H9 (cell line): ENCODE results near the gene ERRFI1. TPM values are rescaled to one million over a fixed set of nuclear protein-coding genes. Genes with fewer than 3 reads are reported as not detected.
A peak's percentile ranks its signal among the peaks of the same experiment; 100 is the strongest.
"Not testable (repeated sequence)": the region's sequence is repeated elsewhere in the genome, so short reads cannot be mapped to it uniquely, and the experiment has no call there.

Experiments used
- DNase-seq: peaks from one replicate; pipeline ENCODE4 v3.0.0-alpha.2; 2017
- H2AFZ ChIP-seq: one replicate; pipeline ENCODE4 v1.6.1; 2013; ENCODE audit warnings: mild to moderate bottlenecking, low read length, control low read depth, moderate library complexity
- H2AK5ac ChIP-seq: 2 replicates; pipeline ENCODE4 v1.6.1; 2013; ENCODE audit warnings: low read length, control low read depth, mixed read lengths; ENCODE audit not compliant: insufficient read length
- H2BK120ac ChIP-seq: one replicate; pipeline ENCODE4 v1.6.1; 2013; ENCODE audit warnings: low read depth, mild to moderate bottlenecking, low read length, control low read depth, inconsistent platforms; ENCODE audit not compliant: poor library complexity, severe bottlenecking
- H2BK12ac ChIP-seq: 2 replicates; pipeline ENCODE4 v1.6.1; 2013; ENCODE audit warnings: low read length, control low read depth, mixed read lengths, low read depth; ENCODE audit not compliant: insufficient read length
- H2BK15ac ChIP-seq: 2 replicates; pipeline ENCODE4 v1.6.1; 2013; ENCODE audit warnings: low read depth, low read length, control low read depth
- H2BK20ac ChIP-seq: one replicate; pipeline ENCODE4 v1.6.1; 2013; ENCODE audit warnings: low read depth, mild to moderate bottlenecking, low read length, control low read depth, inconsistent platforms; ENCODE audit not compliant: poor library complexity, severe bottlenecking
- H2BK5ac ChIP-seq: 2 replicates; pipeline ENCODE4 v1.6.1; 2013; ENCODE audit warnings: low read length, control low read depth, mixed read lengths; ENCODE audit not compliant: insufficient read length
- H3K14ac ChIP-seq: 2 replicates; pipeline ENCODE4 v1.6.1; 2013; ENCODE audit warnings: low read length, control low read depth; ENCODE audit not compliant: insufficient read depth
- H3K18ac ChIP-seq: 2 replicates; pipeline ENCODE4 v1.6.1; 2013; ENCODE audit warnings: low read depth, mild to moderate bottlenecking, mixed read lengths, low read length, control low read depth; ENCODE audit not compliant: insufficient read length
- H3K23ac ChIP-seq: 2 replicates; pipeline ENCODE4 v1.6.1; 2013; ENCODE audit warnings: low read length, control low read depth, mixed read lengths, low read depth; ENCODE audit not compliant: insufficient read length
- H3K23me2 ChIP-seq: 2 replicates; pipeline ENCODE4 v1.6.1; 2013; ENCODE audit warnings: low read depth, mild to moderate bottlenecking, mixed read lengths, low read length, control low read depth; ENCODE audit not compliant: insufficient read length, poor library complexity, severe bottlenecking
- H3K27ac ChIP-seq: 2 replicates; pipeline ENCODE4 v1.5.1; 2013; ENCODE audit warnings: low read length, control low read depth, mixed read lengths, low read depth; ENCODE audit not compliant: insufficient read length
- H3K27me3 ChIP-seq: 2 replicates; pipeline ENCODE4 v1.6.1; 2013; ENCODE audit warnings: low read length, control low read depth, inconsistent platforms; ENCODE audit not compliant: insufficient read depth
- H3K4ac ChIP-seq: 2 replicates; pipeline ENCODE4 v1.6.1; 2013; ENCODE audit warnings: low read depth, mild to moderate bottlenecking, control low read depth, inconsistent platforms, low read length, moderate library complexity
- H3K4me1 ChIP-seq: 2 replicates; pipeline ENCODE4 v1.6.1; 2013; ENCODE audit warnings: low read length, control low read depth, inconsistent platforms; ENCODE audit not compliant: insufficient read depth
- H3K4me2 ChIP-seq: 2 replicates; pipeline ENCODE4 v1.6.1; 2013; ENCODE audit warnings: low read length, control low read depth, mixed read lengths; ENCODE audit not compliant: insufficient read length, insufficient read depth
- H3K56ac ChIP-seq: 2 replicates; pipeline ENCODE4 v1.6.1; 2013; ENCODE audit warnings: low read depth, mild to moderate bottlenecking, mixed read lengths, low read length, control low read depth; ENCODE audit not compliant: insufficient read length
- H3K79me1 ChIP-seq: 2 replicates; pipeline ENCODE4 v1.6.1; 2013; ENCODE audit warnings: low read depth, mild to moderate bottlenecking, moderate library complexity, low read length, control low read depth, inconsistent platforms; ENCODE audit not compliant: insufficient read depth, poor library complexity, severe bottlenecking
- H3K79me2 ChIP-seq: 2 replicates; pipeline ENCODE4 v1.6.1; 2013; ENCODE audit warnings: low read length, control low read depth, inconsistent platforms; ENCODE audit not compliant: insufficient read depth
- H3K9ac ChIP-seq: 2 replicates; pipeline ENCODE4 v1.6.1; 2013; ENCODE audit warnings: low read length, control low read depth, mixed read lengths; ENCODE audit not compliant: insufficient read length; ENCODE audit errors: extremely low read depth
- H3K9me3 ChIP-seq: one replicate; pipeline ENCODE4 v1.6.1; 2013; ENCODE audit warnings: low read depth, low read length, inconsistent platforms; ENCODE audit not compliant: control insufficient read depth
- H3T11ph ChIP-seq: one replicate; pipeline ENCODE4 v1.6.1; 2013; ENCODE audit warnings: mild to moderate bottlenecking, low read length, control low read depth, inconsistent platforms
- H4K20me1 ChIP-seq: one replicate; pipeline ENCODE4 v1.6.1; 2013; ENCODE audit not compliant: control insufficient read depth, insufficient read length, insufficient read depth
- H4K5ac ChIP-seq: 2 replicates; pipeline ENCODE4 v1.6.1; 2013; ENCODE audit warnings: low read depth, mild to moderate bottlenecking, mixed read lengths, low read length, control low read depth; ENCODE audit not compliant: insufficient read length
- H4K8ac ChIP-seq: replicated peaks from 2 replicates; pipeline ENCODE4 v1.6.1; 2013; ENCODE audit warnings: low read length, control low read depth, mixed read lengths, low read depth; ENCODE audit not compliant: insufficient read length
- H4K91ac ChIP-seq: 2 replicates; pipeline ENCODE4 v1.6.1; 2013; ENCODE audit warnings: low read depth, mild to moderate bottlenecking, moderate library complexity, mixed read lengths, low read length, control low read depth; ENCODE audit not compliant: insufficient read length
- H3K27ac Mint-ChIP-seq, 3 experiments: 2 replicates in 2 of 3; 3 replicates in 1 of 3; pipeline ENCODE4 v1.8.0; 2020 to 2021; ENCODE audit warnings: mixed read lengths in 3 of 3, mild to moderate bottlenecking in 1 of 3, moderate library complexity in 1 of 3
- H3K27me3 Mint-ChIP-seq: 2 replicates; pipeline ENCODE4 v1.8.0; 2021; ENCODE audit warnings: low read depth, mild to moderate bottlenecking, moderate library complexity, mixed read lengths
- H3K36me3 Mint-ChIP-seq, 3 experiments: 2 replicates in 2 of 3; 3 replicates in 1 of 3; pipeline ENCODE4 v1.8.0; 2020 to 2021; ENCODE audit warnings: low read depth in 3 of 3, mixed read lengths in 3 of 3; ENCODE audit not compliant: insufficient read depth in 1 of 3
- H3K4me1 Mint-ChIP-seq, 2 experiments: 2 replicates each; pipeline ENCODE4 v1.8.0; 2020; ENCODE audit warnings: mixed read lengths in 2 of 2
- H3K4me3 Mint-ChIP-seq, 2 experiments: 2 replicates in 1 of 2; 3 replicates in 1 of 2; pipeline ENCODE4 v1.8.0; 2020 to 2021; ENCODE audit warnings: mild to moderate bottlenecking in 2 of 2, mixed read lengths in 2 of 2, moderate library complexity in 1 of 2
- H3K9me3 Mint-ChIP-seq, 2 experiments: 2 replicates in 1 of 2; 3 replicates in 1 of 2; pipeline ENCODE4 v1.8.0; 2020; ENCODE audit warnings: mild to moderate bottlenecking in 2 of 2, mixed read lengths in 2 of 2, moderate library complexity in 1 of 2
- CTCF ChIP-seq: fragments of 200-600 bp; sonication (generic); conservative IDR thresholded peaks from 3 replicates; pipeline ENCODE4 v1.8.0; 2021; ENCODE audit warnings: antibody characterized with exemption, mild to moderate bottlenecking
- WGBS: extraction: QIAGEN DNeasy Blood & Tissue Kit; methylation state at CpG from one replicate; pipeline ENCODE4 v1.1.7; 2013; ENCODE audit warnings: missing lambda C conversion rate, low lambda C conversion rate, mixed read lengths; ENCODE audit not compliant: insufficient read length; ENCODE audit errors: extremely low coverage; 5-methylcytosine and 5-hydroxymethylcytosine counted together
- total RNA-seq: library from RNA; stranded (reverse); gene quantifications from 2 replicates; pipeline ENCODE4 v1.2.1, GENCODE V29; 2021

ERRFI1 gene
- total RNA-seq, 1 experiment from 2014 or later = 20.8 TPM

- Histone ChIP-seq H3K56ac (no peak overlapping the region), H3K9ac (no peak overlapping the region), H2BK120ac (no peak overlapping the region), H4K5ac (no peak overlapping the region), H3T11ph (no peak overlapping the region), H3K23me2 (peaks cover 2% of the 10 kb centered on the region), H3K18ac (no peak overlapping the region), H2BK20ac (no peak overlapping the region), H3K27me3 (no peaks in the 10 kb centered on the region), H2BK15ac (no peak overlapping the region), H3K4me1 (no peaks in the 10 kb centered on the region), H2BK12ac (no peak overlapping the region), H4K8ac (no peak overlapping the region), H3K79me2 (peaks cover 5% of the 10 kb centered on the region; the same call in 1 of the 2 replicates), H3K27ac (no peak overlapping the region), H3K79me1 (peaks cover 2% of the 10 kb centered on the region), H4K20me1 (no peaks in the 10 kb centered on the region), H3K4me2 (no peak overlapping the region), H2AK5ac (no peak overlapping the region), H2AFZ (no peak overlapping the region), H3K4ac (no peak overlapping the region), H2BK5ac (no peak overlapping the region), H3K9me3 (no peaks in the 10 kb centered on the region), H3K23ac (no peak overlapping the region), H3K14ac (no peak overlapping the region), H4K91ac (no peak overlapping the region)
- Mint-ChIP-seq H3K27me3 (no peaks in the 10 kb centered on the region), H3K36me3 (peaks cover 44 to 67% (median 56%) of the 10 kb centered on the region in 3 experiments), H3K27ac (no peak overlapping the region; a peak in 1 of 7 replicates), H3K9me3 (no peaks in the 10 kb centered on the region), H3K4me1 (peaks cover 15 to 20% of the 10 kb centered on the region in 2 experiments), H3K4me3 (no peak overlapping the region)
- no peak for DNase-seq
- TF ChIP-seq CTCF = no peak
- no CpG with 5 or more reads among the region's 3 CpGs for WGBS
These were observed 61.6 kb downstream of the ERRFI1 start for GRCh38 chr1:7964476-7964875.

GRCh38 chr1:7963841-7964240 is 62.3 kb downstream of the ERRFI1 start:
- H3K4me2 ChIP-seq, H3K27ac ChIP-seq, H3K18ac ChIP-seq, H3K23me2 ChIP-seq, H3K4ac ChIP-seq, DNase-seq, H4K91ac ChIP-seq, H3K79me1 ChIP-seq, H3K27me3 ChIP-seq, H4K8ac ChIP-seq, H3K9me3 Mint-ChIP-seq, H3K9ac ChIP-seq, H3K4me1 ChIP-seq, H2BK120ac ChIP-seq, H3K27me3 Mint-ChIP-seq, H2AK5ac ChIP-seq, H2BK5ac ChIP-seq, H4K5ac ChIP-seq, H4K20me1 ChIP-seq, H3K9me3 ChIP-seq, H3K56ac ChIP-seq, H3K23ac ChIP-seq, H2BK20ac ChIP-seq, H3K79me2 ChIP-seq, H3K14ac ChIP-seq, H2BK15ac ChIP-seq, H2BK12ac ChIP-seq, H3T11ph ChIP-seq, H2AFZ ChIP-seq: not testable (repeated sequence)
- Mint-ChIP-seq H3K27ac (peak overlapping the region in 1 of 3 experiments; percentile 60; a peak in 1 of 7 replicates), H3K4me3 (peak overlapping the region in 1 of 2 experiments; percentile 64; a peak in 2 of 5 replicates), H3K36me3 (peaks cover 39 to 62% (median 50%) of the 10 kb centered on the region in 3 experiments), H3K4me1 (peaks cover 15 to 20% of the 10 kb centered on the region in 2 experiments)
- WGBS = no CpG with 5 or more reads among the region's 7 CpGs
